Breast epithelium (tissue), 4 donors: ENCODE data around the gene TMLHE. TPM values are rescaled to one million over a fixed set of nuclear protein-coding genes. Genes with fewer than 3 reads are reported as not detected.
"Not testable (repeated sequence)": the region's sequence is repeated elsewhere in the genome, so short reads cannot be mapped to it uniquely, and the experiment has no call there.

Source experiments
- DNase-seq, 2 donors: peaks; one replicate each; pipeline ENCODE4 v3.0.0-alpha.2; 2019; ENCODE audit warnings: low spot score in 2 of 2
- H3K27ac ChIP-seq, 2 donors: fragments of 200-600 bp; sonication (generic) in 1 of 2; one replicate each; pipeline ENCODE4 v1.5.1; 2016 to 2019; ENCODE audit warnings: mild to moderate bottlenecking in 1 of 2
- H3K27me3 ChIP-seq, 2 donors: fragments of 200-600 bp; sonication (generic) in 1 of 2; one replicate each; pipeline versions ENCODE4 v1.5.1 to v1.6.0; 2017 to 2019; ENCODE audit warnings: control low read depth in 1 of 2, mild to moderate bottlenecking in 1 of 2
- H3K36me3 ChIP-seq: fragments of 200-600 bp; one replicate; pipeline ENCODE4 v1.5.1; 2019
- H3K4me1 ChIP-seq, 2 donors: fragments of 200-600 bp; sonication (generic); one replicate each; pipeline ENCODE4 v1.5.1; 2016 to 2019; ENCODE audit warnings: control low read depth in 1 of 2
- H3K4me3 ChIP-seq, 3 donors: fragments of 200-600 bp; sonication (generic); 1 replicate in 2 of 3; 2 replicates in 1 of 3; pipeline ENCODE4 v1.5.1; 2016 to 2019; ENCODE audit warnings: mild to moderate bottlenecking in 3 of 3, moderate library complexity in 2 of 3
- H3K9me3 ChIP-seq, 2 donors: fragments of 200-600 bp; sonication (generic) in 1 of 2; one replicate each; pipeline ENCODE4 v1.5.1; 2016 to 2019; ENCODE audit warnings: control low read depth in 1 of 2
- POLR2A ChIP-seq: fragments of 450-650 bp; IDR thresholded peaks from one replicate; pipeline ENCODE4 v1.6.1; 2016; ENCODE audit warnings: antibody characterized with exemption, mild to moderate bottlenecking, moderate library complexity
- POLR2AphosphoS5 ChIP-seq, 3 donors: sonication (generic); formaldehyde crosslinking; IDR thresholded peaks; one replicate each; pipeline ENCODE4 v1.6.1; 2017; ENCODE audit warnings: antibody characterized with exemption in 3 of 3
- intact Hi-C: fragments of 100-400 bp; cut with DNase I; formaldehyde crosslinking; loops from one replicate; pipeline ENCODE4 v1.15.1; 2023; ENCODE audit warnings: low total_unique reads
- total RNA-seq, 3 donors: library from RNA; depleted of rRNA; stranded (reverse); fragments of >200 nt; gene quantifications; one replicate each; pipeline ENCODE4 v1.1.0, GENCODE V29; 2016
- TF ChIP-seq, protein P1 (sequence below), 3 donors: fragments of 450-650 bp; IDR thresholded peaks; one replicate each; pipeline ENCODE4 v1.5.1; 2016 to 2017; ENCODE audit warnings: antibody characterized with exemption in 3 of 3, mild to moderate bottlenecking in 3 of 3, moderate library complexity in 3 of 3

TMLHE gene
- total RNA-seq, 3 donors from 2014 or later: 17.7 to 23.7 (median 19.5) TPM

- H3K27me3 ChIP-seq, H3K36me3 ChIP-seq, H3K4me1 ChIP-seq, H3K27ac ChIP-seq, H3K4me3 ChIP-seq, intact Hi-C loops, DNase-seq, H3K9me3 ChIP-seq: not testable (repeated sequence)
Measured at GRCh38 chrX:155466269-155466938, 146.3 kb downstream of the TMLHE start.

GRCh38 chrX:155460501-155460900, 152.3 kb downstream of the TMLHE start:
- H3K27me3 ChIP-seq: not testable (repeated sequence)

DNA sequence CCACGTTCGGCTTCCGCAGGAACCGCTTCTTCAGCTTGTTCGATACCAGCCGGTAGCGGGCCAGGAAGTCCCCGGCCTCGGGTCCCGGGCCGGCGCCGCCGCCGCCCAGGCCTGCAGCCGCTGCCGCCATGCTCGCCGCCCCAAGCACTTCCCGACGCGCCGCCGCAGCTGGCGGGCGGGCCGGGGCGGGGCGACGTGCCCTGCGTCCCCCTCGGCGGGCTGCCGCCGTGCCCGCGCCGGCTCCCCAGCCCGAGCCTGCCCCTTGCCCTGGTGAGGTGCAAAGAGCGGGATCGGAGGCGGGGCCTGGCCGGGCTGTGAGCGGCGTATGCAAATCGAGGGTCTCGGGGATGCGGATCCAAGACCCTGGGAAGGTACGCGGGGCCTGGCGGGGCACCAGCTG, 154.3 kb downstream of the TMLHE start, which contains the start of gene F8A3:
TSS of gene F8A3 (minus strand) at position 150 of the 400 bp plus-strand sequence. CDS start at position 130, 20 bp downstream.
- DNase-seq, H3K9me3 ChIP-seq, H3K27me3 ChIP-seq, H3K27ac ChIP-seq, H3K36me3 ChIP-seq, intact Hi-C loops, H3K4me3 ChIP-seq, H3K4me1 ChIP-seq: not testable (repeated sequence)

More at GRCh38 chrX:155460501-155460900, 152.3 kb downstream of the TMLHE start:
- H3K9me3 ChIP-seq, H3K36me3 ChIP-seq, DNase-seq, H3K4me1 ChIP-seq, H3K4me3 ChIP-seq, H3K27ac ChIP-seq, intact Hi-C loops: not testable (repeated sequence)

DNA sequence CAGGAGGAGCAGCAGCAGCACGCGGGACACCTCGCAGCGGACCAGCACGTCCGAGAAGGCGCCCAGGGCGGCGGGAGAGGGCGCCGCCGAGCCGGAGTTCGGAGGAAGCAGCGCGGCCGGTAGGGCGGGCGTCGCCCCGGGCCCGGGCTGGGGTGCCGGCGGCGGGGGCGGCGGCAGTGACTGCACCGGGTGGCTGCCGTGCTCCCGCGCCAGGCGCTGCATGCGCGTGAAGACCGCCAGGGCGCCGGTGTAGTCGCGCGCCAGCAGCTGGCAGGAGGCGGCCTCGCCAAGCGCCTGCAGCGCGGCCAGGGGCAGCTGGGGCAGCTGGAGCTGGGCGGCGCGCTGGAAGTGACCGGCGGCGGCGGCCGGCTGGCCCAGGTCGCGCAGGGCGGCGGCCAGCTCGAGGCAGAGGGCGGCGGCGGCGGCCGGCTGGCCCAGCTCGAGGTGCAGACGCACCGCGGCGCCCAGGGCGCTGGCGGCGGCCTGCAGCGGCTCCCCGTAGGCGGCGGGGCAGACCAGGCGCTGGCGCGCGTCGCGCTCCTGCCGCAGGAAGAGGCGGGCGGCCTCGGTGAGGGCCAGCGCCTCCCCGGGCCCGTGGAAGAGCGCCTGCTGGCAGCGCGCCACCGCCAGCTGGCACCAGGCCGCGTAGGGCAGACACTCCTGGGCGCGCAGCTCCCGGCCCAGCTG, 154.8 kb downstream of the TMLHE start:
- H3K27ac ChIP-seq, DNase-seq, H3K27me3 ChIP-seq, H3K4me1 ChIP-seq, H3K9me3 ChIP-seq, H3K4me3 ChIP-seq, H3K36me3 ChIP-seq, intact Hi-C loops: not testable (repeated sequence)

GRCh38 chrX:155441097-155441496, 171.7 kb downstream of the TMLHE start:
- TF ChIP-seq POLR2AphosphoS5 (IDR thresholded peaks at IDR 0.05) (no peak), POLR2A (no peak)
- TF ChIP-seq, protein P1, sequence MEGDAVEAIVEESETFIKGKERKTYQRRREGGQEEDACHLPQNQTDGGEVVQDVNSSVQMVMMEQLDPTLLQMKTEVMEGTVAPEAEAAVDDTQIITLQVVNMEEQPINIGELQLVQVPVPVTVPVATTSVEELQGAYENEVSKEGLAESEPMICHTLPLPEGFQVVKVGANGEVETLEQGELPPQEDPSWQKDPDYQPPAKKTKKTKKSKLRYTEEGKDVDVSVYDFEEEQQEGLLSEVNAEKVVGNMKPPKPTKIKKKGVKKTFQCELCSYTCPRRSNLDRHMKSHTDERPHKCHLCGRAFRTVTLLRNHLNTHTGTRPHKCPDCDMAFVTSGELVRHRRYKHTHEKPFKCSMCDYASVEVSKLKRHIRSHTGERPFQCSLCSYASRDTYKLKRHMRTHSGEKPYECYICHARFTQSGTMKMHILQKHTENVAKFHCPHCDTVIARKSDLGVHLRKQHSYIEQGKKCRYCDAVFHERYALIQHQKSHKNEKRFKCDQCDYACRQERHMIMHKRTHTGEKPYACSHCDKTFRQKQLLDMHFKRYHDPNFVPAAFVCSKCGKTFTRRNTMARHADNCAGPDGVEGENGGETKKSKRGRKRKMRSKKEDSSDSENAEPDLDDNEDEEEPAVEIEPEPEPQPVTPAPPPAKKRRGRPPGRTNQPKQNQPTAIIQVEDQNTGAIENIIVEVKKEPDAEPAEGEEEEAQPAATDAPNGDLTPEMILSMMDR (IDR thresholded peaks at IDR 0.05): no peak
- Histone ChIP-seq H3K4me1 (no peaks in the 10 kb centered on the region), H3K27ac (no peak overlapping the region), H3K4me3 (no peak overlapping the region), H3K9me3 (peaks cover 0 to 26% of the 10 kb centered on the region in 2 donors), H3K36me3 (no peaks in the 10 kb centered on the region), H3K27me3 (no peaks in the 10 kb centered on the region)
- no peak for DNase-seq
- intact Hi-C loops: no loop called here

Other genes with a start within 250 kb of the TMLHE start
- gene F8A2, start 230.9 kb downstream of the TMLHE start, total RNA-seq: 1 to 10 TPM in 1 of 3 donors, not detected in 2; 2.6 TPM
- 10 to 100 TPM in 1 of 3 donors, 1 to 10 TPM in 2; 6.7 to 14.4 (median 7.5) TPM for gene F8A3, start 154.3 kb downstream of the TMLHE start, total RNA-seq
- 1 to 10 TPM; 1.3 to 1.9 (median 1.8) TPM for gene SPRY3, start 366 bp downstream of the TMLHE start, total RNA-seq